Measurements from ENCODE around the gene XRN1.

XRN1 gene

GRCh38 chr3:142269767-142270166 lies 178.1 kb downstream of the XRN1 start:
- no peak for DNase-seq (ENCODE audit: low read depth)
- H3K4me3 ChIP-seq (ENCODE audit: low read depth, low read length): no peak overlapping the region
- TF ChIP-seq CTCF (IDR thresholded peaks at IDR 0.05; ENCODE audit: low read depth, low read length, missing control alignments): no peak

- no peak overlapping the region for H3K4me3 ChIP-seq (ENCODE audit: low read depth, low read length)
- no peak for TF ChIP-seq CTCF (IDR thresholded peaks at IDR 0.05; ENCODE audit: low read depth, low read length, missing control alignments)
- no peak for DNase-seq (ENCODE audit: low read depth)
These were observed 179.4 kb downstream of the XRN1 start for GRCh38 chr3:142268426-142268825.

GRCh38 chr3:142267269-142267668 lies 180.6 kb downstream of the XRN1 start:
- no peak for DNase-seq (ENCODE audit: low read depth)
- no peak for TF ChIP-seq CTCF (IDR thresholded peaks at IDR 0.05; ENCODE audit: low read depth, low read length, missing control alignments)
- H3K4me3 ChIP-seq (ENCODE audit: low read depth, low read length): no peak overlapping the region

GRCh38 chr3:142263112-142263511 lies 184.7 kb downstream of the XRN1 start:
- TF ChIP-seq CTCF (IDR thresholded peaks at IDR 0.05; ENCODE audit: low read depth, low read length, missing control alignments): no peak
- no peak overlapping the region for H3K4me3 ChIP-seq (ENCODE audit: low read depth, low read length)
- no peak for DNase-seq (ENCODE audit: low read depth)

GRCh38 chr3:142259359-142259758 lies 188.5 kb downstream of the XRN1 start:
- no peak for TF ChIP-seq CTCF (IDR thresholded peaks at IDR 0.05; ENCODE audit: low read depth, low read length, missing control alignments)
- no peak overlapping the region for H3K4me3 ChIP-seq (ENCODE audit: low read depth, low read length)
- no peak for DNase-seq (ENCODE audit: low read depth)

- DNase-seq (ENCODE audit: low read depth): no peak
- no peak overlapping the region for H3K4me3 ChIP-seq (ENCODE audit: low read depth, low read length)
- no peak for TF ChIP-seq CTCF (IDR thresholded peaks at IDR 0.05; ENCODE audit: low read depth, low read length, missing control alignments)
These were observed 191.0 kb downstream of the XRN1 start for GRCh38 chr3:142256712-142257333.
